AG10803 (cell line): Measurements from ENCODE around the gene MYO1E.

Experiments
- DNase-seq: peaks from one replicate; pipeline ENCODE4 v3.0.0; 2010; ENCODE audit warnings: low read depth
- H3K4me3 ChIP-seq: 2 replicates; pipeline ENCODE4 v1.5.1; 2011; ENCODE audit warnings: mild to moderate bottlenecking, low read length, control low read depth
- TF ChIP-seq, protein P1 (sequence below): conservative IDR thresholded peaks from 2 replicates; pipeline ENCODE4 v1.5.1; 2011; ENCODE audit warnings: mild to moderate bottlenecking, low read length, control low read depth, inconsistent platforms

MYO1E gene

DNA sequence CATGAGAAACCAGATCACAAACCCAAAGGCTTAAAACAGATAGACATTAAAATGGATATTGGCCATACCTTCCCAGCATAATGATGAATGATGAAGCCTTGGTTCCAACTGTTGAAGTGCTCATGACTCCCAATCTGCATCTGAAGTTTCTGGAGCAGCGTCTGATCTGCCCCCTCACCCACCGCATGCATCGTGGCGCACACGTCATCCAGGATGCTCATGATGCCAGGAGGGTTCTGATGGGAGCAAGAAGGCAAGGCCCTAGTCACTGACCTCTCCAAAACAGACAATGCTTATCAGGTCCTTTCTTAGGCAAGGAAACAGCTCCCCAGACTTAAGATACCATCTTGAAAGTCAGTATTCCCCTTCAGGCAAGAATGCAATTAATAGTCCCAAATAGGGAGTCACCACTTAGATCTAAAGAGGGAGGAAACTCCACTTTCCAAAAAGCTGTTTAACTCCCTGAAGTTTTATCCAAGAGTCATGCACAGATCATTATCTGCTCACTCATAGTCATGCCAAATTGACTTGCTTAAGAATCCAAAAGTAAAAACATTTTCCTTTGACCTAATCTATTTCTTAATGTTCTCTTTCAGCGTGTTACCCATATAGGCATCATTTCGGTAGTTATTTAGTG is 163.9 kb downstream of the MYO1E start:
- peak; percentile 24 for DNase-seq
- TF ChIP-seq, protein P1, sequence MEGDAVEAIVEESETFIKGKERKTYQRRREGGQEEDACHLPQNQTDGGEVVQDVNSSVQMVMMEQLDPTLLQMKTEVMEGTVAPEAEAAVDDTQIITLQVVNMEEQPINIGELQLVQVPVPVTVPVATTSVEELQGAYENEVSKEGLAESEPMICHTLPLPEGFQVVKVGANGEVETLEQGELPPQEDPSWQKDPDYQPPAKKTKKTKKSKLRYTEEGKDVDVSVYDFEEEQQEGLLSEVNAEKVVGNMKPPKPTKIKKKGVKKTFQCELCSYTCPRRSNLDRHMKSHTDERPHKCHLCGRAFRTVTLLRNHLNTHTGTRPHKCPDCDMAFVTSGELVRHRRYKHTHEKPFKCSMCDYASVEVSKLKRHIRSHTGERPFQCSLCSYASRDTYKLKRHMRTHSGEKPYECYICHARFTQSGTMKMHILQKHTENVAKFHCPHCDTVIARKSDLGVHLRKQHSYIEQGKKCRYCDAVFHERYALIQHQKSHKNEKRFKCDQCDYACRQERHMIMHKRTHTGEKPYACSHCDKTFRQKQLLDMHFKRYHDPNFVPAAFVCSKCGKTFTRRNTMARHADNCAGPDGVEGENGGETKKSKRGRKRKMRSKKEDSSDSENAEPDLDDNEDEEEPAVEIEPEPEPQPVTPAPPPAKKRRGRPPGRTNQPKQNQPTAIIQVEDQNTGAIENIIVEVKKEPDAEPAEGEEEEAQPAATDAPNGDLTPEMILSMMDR: no peak
- H3K4me3 ChIP-seq: no peak overlapping the region

DNA sequence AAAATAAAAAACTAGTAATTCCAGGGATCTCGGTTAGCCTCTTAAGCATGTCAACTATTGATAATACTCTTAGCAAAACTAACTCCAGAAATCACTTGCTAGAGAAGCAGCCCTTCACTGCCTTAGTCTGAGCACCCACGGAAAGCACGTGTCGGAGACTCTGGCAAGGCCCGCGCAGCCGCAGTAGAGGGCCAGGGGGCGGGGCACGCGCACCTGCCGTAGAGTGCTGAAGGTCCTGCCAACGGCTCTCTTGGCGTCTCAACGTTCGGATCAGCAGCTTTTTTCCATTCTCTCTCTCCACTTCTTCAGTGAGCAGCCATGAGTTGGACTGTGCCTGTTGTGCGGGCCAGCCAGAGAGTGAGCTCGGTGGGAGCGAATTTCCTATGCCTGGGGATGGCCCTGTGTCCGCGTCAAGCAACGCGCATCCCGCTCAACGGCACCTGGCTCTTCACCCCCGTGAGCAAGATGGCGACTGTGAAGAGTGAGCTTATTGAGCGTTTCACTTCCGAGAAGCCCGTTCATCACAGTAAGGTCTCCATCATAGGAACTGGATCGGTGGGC is 166.0 kb downstream of the MYO1E start, which contains the start of gene LDHAL6B:
TSS of gene LDHAL6B (plus strand) at position 221 of the 561 bp plus-strand sequence. CDS start at position 319, 98 bp downstream.
- DNase-seq: no peak

DNA sequence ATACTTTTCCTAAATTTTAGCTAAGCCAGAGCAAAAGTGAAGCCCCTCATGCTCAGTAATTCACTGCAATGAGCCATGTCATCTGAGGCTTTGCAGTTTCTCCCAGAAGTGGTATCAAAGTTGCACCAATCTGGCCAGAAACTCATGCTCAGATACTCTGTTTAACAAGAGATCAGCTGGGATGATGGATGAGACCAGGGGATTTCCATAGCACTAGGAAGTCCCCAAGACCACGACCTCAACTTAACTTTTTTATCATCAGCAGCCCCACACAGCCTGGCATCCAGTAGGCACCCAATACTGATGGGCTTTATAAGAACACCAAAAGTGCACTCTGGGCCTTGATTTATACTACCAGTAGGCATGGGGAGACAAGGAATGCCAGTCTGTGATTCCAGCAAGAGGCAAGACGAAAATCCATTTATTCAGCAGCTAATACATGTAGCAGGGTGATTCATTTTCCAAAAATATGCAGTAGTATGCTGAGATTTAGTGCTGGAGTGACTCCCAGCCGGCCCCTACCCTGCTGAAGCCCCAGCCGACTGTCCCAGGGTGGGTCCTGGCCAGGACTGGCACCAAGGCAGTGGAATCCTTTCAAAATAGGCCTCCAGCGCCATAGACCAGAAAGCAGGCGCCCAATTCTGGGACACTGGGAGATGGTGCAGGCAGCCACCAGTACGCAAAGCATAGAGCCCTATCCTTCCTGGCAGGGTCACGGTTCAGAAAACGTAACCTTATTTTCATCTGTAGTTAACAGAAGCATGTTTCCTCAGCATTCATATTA is 166.6 kb downstream of the MYO1E start:
- no peak overlapping the region for H3K4me3 ChIP-seq
- DNase-seq: no peak
- TF ChIP-seq, protein P1: no peak

More for the DNA sequence above, 166.0 kb downstream of the MYO1E start, which contains the start of gene LDHAL6B:
- H3K4me3 ChIP-seq: no peak within 1 kb of the TSS
- TF ChIP-seq, protein P1: no peak

DNA sequence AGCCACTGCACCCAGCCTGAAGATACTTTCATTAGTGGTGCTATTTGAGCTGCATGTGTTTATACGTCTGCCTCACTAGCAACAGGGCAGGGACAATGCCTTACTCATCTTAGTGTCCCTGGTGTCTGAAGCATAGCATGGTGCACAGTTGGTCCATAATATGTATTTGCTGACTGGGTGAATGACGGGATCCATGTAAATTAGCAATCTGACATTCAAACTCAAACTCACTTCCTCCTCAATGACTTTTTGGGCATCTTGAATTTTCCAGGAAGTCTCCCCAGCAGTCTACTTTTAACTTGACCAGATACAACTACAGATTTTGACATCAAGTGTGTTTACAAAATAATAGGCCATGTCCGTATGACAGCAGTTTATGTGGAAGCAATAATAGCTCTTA is 169.0 kb downstream of the MYO1E start:
- TF ChIP-seq, protein P1: no peak
- DNase-seq: no peak
- H3K4me3 ChIP-seq: no peak overlapping the region

DNA sequence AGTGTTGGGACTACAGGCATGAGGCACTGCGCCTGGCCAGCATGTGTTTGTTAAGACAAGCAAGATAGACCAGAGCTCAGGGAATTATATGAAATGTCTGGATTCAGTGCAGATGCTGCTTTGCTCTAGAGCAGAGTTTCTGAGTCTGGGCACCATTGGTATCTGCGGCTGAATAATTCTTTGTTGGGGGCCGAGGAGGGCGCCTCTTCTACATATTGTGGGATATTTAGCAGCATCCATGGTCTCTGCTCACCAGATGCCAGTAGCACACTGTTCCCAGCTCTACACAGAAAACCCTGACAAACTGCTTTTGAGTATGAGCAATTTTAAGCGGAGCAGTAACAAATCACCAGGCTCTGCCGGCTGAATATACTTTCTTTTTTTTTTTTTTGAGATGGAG is 169.7 kb downstream of the MYO1E start:
- TF ChIP-seq, protein P1: no peak
- DNase-seq: no peak
- H3K4me3 ChIP-seq: no peak overlapping the region

DNA sequence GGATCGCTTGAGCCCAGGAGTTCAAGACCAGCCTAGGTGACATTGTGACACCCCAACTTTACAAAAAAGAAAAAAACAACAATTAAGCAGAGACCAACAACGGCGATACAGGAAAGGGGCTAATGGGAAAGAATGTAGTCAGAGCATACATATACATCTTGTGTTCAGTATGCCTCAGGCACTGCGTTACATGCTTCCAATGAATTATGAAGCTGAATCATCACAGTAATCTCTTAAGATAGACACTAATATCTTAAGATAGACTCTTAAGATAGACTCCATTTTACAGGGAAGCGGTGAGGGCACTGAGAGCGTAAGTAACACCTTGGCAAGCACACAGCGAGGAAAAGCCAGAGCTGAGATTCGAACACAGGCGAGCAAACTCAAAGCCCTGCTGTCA is 172.1 kb downstream of the MYO1E start:
- DNase-seq: no peak
- no peak overlapping the region for H3K4me3 ChIP-seq
- TF ChIP-seq, protein P1: no peak
